Measurements from ENCODE around the gene KCND2.

Gene KCND2

DNA sequence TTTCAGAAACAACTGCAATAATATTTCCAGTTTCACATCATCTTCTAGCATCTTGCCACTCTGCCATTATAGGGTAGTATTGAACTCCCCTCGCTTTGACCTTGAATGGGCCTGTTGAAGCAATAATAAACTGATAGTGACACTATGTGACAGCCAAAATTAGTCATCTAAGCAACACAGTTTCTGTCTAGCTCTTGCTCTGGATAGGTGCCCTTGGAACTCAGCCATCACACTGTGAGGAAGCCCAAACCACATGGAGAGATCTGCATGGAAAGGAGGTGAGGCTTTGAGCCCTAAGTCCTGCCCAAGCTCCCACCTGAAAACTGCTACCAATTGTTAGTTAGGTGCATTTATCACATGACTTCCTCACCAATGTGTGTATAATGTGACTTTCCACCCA lies 18.1 kb upstream of the KCND2 start:
- no peak overlapping the region for H3K4me3 ChIP-seq (ENCODE audit: control insufficient read depth in 1 of 7, extremely low read depth in 1 of 7, insufficient read depth in 4 of 7, low read depth in 2 of 7, low read length in 6 of 7)
- H3K27ac ChIP-seq (ENCODE audit: insufficient read depth in 1 of 2, low read depth in 1 of 2, low read length in 2 of 2, poor library complexity in 1 of 2, severe bottlenecking in 2 of 2), result no peak overlapping the region
- peaks cover 0 to 4% (median 0%) of the 10 kb centered on the region in 5 experiments for H3K9me3 ChIP-seq (ENCODE audit: control extremely low read depth in 1 of 5, control insufficient read depth in 4 of 5, insufficient read depth in 2 of 5, low read depth in 1 of 5, low read length in 4 of 5)
- no peaks in the 10 kb centered on the region for H3K36me3 ChIP-seq (ENCODE audit: control insufficient read depth in 4 of 4, insufficient read depth in 4 of 4, low read length in 3 of 4)
- WGBS (ENCODE audit: insufficient coverage), result no CpG with 5 or more reads among the region's 1 CpG
- POLR2A ChIA-PET, result no interaction called here
- no peak for DNase-seq
- no peaks in the 10 kb centered on the region for H3K27me3 ChIP-seq (replicated peaks in 2 of 5; ENCODE audit: control insufficient read depth in 4 of 5, insufficient read depth in 5 of 5, low read length in 4 of 5)
- no peaks in the 10 kb centered on the region for H3K4me1 ChIP-seq (ENCODE audit: control extremely low read depth in 1 of 4, control insufficient read depth in 4 of 4, insufficient read depth in 4 of 4, low read length in 3 of 4)
- CTCF ChIA-PET, result no interaction called here

DNA sequence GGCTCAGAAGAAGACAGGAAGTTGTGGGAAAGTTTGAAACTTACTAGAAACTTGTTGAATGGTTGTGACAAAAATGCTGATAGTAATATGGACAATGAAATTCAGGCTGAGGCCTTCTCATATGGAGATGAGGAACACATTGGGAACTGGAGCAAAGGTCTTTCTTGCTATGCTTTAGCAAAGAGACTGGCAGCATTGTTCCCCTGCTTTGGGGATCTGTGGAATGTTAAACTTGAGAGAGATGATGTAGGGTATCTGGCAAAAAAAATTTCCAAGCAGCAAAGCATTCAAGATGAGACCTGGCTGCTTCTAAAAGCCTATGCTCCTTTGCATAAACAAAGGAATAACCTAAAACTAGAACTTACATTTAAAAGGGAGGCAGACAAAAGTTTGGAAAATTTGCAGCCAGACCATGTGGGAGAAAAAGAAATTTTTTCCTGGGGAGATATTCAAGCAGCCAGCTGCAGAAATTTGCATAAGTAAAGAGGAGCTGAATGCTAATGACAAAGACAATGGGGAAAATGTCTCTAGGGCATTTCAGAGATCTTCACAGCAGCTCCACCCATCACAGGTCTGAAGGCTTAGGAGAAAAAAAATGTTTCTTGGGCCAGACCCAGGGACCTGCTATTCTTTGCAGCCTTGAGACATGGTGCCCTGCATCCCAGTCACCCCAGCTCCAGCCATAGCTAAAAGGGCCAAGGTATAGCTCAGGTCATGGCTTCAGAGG lies 16.5 kb upstream of the KCND2 start:
- CTCF ChIA-PET, result no interaction called here
- H3K4me1 ChIP-seq (ENCODE audit: control extremely low read depth in 1 of 4, control insufficient read depth in 4 of 4, insufficient read depth in 4 of 4, low read length in 3 of 4), result no peaks in the 10 kb centered on the region
- POLR2A ChIA-PET, result no interaction called here
- H3K27ac ChIP-seq (ENCODE audit: insufficient read depth in 1 of 2, low read depth in 1 of 2, low read length in 2 of 2, poor library complexity in 1 of 2, severe bottlenecking in 2 of 2), result no peak overlapping the region
- H3K4me3 ChIP-seq (ENCODE audit: control insufficient read depth in 1 of 7, extremely low read depth in 1 of 7, insufficient read depth in 4 of 7, low read depth in 2 of 7, low read length in 6 of 7), result no peak overlapping the region
- peaks cover 0 to 4% (median 0%) of the 10 kb centered on the region in 5 experiments for H3K9me3 ChIP-seq (ENCODE audit: control extremely low read depth in 1 of 5, control insufficient read depth in 4 of 5, insufficient read depth in 2 of 5, low read depth in 1 of 5, low read length in 4 of 5)
- H3K27me3 ChIP-seq (replicated peaks in 2 of 5; ENCODE audit: control insufficient read depth in 4 of 5, insufficient read depth in 5 of 5, low read length in 4 of 5), result no peaks in the 10 kb centered on the region
- DNase-seq, result no peak
- H3K36me3 ChIP-seq (ENCODE audit: control insufficient read depth in 4 of 4, insufficient read depth in 4 of 4, low read length in 3 of 4), result no peaks in the 10 kb centered on the region

- H3K9me3 ChIP-seq (ENCODE audit: control extremely low read depth in 1 of 5, control insufficient read depth in 4 of 5, insufficient read depth in 2 of 5, low read depth in 1 of 5, low read length in 4 of 5), result peaks cover 0 to 4% (median 0%) of the 10 kb centered on the region in 5 experiments
- DNase-seq, result no peak
- H3K27ac ChIP-seq (ENCODE audit: insufficient read depth in 1 of 2, low read depth in 1 of 2, low read length in 2 of 2, poor library complexity in 1 of 2, severe bottlenecking in 2 of 2), result no peak overlapping the region
- ChIA-PET CTCF (no interaction called here), POLR2A (no interaction called here)
- H3K27me3 ChIP-seq (replicated peaks in 2 of 5; ENCODE audit: control insufficient read depth in 4 of 5, insufficient read depth in 5 of 5, low read length in 4 of 5), result no peaks in the 10 kb centered on the region
- no peak overlapping the region for H3K4me3 ChIP-seq (ENCODE audit: control insufficient read depth in 1 of 7, extremely low read depth in 1 of 7, insufficient read depth in 4 of 7, low read depth in 2 of 7, low read length in 6 of 7)
- no peaks in the 10 kb centered on the region for H3K4me1 ChIP-seq (ENCODE audit: control extremely low read depth in 1 of 4, control insufficient read depth in 4 of 4, insufficient read depth in 4 of 4, low read length in 3 of 4)
- no CpG with 5 or more reads among the region's 2 CpGs for WGBS (ENCODE audit: insufficient coverage)
- no peaks in the 10 kb centered on the region for H3K36me3 ChIP-seq (ENCODE audit: control insufficient read depth in 4 of 4, insufficient read depth in 4 of 4, low read length in 3 of 4)
These were observed 13.6 kb upstream of the KCND2 start for GRCh38 chr7:120259386-120259785.

DNA sequence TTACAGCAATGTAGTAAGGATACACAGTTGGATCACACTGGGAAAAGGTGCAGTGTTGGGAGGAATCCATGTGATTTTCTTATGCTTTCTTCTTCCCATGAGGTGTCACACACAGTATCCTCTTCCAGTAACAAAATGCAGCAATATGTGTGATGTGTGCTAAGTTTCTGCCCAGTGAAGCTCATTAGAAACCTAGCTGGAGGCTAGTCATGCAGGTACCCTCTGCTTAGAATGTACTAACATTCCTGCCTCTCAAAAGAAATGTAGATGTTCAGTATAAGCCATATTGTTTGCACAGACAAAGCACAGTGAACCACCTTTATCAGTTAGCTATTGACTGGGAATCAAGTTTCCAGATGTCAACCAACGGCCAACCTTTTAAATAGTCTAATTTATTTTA lies 12.9 kb upstream of the KCND2 start:
- H3K4me1 ChIP-seq (ENCODE audit: control extremely low read depth in 1 of 4, control insufficient read depth in 4 of 4, insufficient read depth in 4 of 4, low read length in 3 of 4), result no peaks in the 10 kb centered on the region
- DNase-seq, result no peak
- ChIA-PET CTCF (no interaction called here), POLR2A (no interaction called here)
- WGBS (ENCODE audit: insufficient coverage), result no CpG with 5 or more reads among the region's 1 CpG
- H3K9me3 ChIP-seq (ENCODE audit: control extremely low read depth in 1 of 5, control insufficient read depth in 4 of 5, insufficient read depth in 2 of 5, low read depth in 1 of 5, low read length in 4 of 5), result peaks cover 0 to 4% (median 0%) of the 10 kb centered on the region in 5 experiments
- H3K4me3 ChIP-seq (ENCODE audit: control insufficient read depth in 1 of 7, extremely low read depth in 1 of 7, insufficient read depth in 4 of 7, low read depth in 2 of 7, low read length in 6 of 7), result no peak overlapping the region
- H3K36me3 ChIP-seq (ENCODE audit: control insufficient read depth in 4 of 4, insufficient read depth in 4 of 4, low read length in 3 of 4), result no peaks in the 10 kb centered on the region
- no peak overlapping the region for H3K27ac ChIP-seq (ENCODE audit: insufficient read depth in 1 of 2, low read depth in 1 of 2, low read length in 2 of 2, poor library complexity in 1 of 2, severe bottlenecking in 2 of 2)
- H3K27me3 ChIP-seq (replicated peaks in 2 of 5; ENCODE audit: control insufficient read depth in 4 of 5, insufficient read depth in 5 of 5, low read length in 4 of 5), result no peaks in the 10 kb centered on the region

- CTCF ChIA-PET, result no interaction called here
- H3K27me3 ChIP-seq (replicated peaks in 2 of 5; ENCODE audit: control insufficient read depth in 4 of 5, insufficient read depth in 5 of 5, low read length in 4 of 5), result peaks cover 4 to 57% (median 21%) of the 10 kb centered on the region in 5 experiments
- H3K4me1 ChIP-seq (ENCODE audit: control extremely low read depth in 1 of 4, control insufficient read depth in 4 of 4, insufficient read depth in 4 of 4, low read length in 3 of 4), result peaks cover 0 to 17% (median 13%) of the 10 kb centered on the region in 4 experiments
- peak overlapping the region in 5 of 7 experiments; percentile 47 to 75 (median 63) for H3K4me3 ChIP-seq (ENCODE audit: control insufficient read depth in 1 of 7, extremely low read depth in 1 of 7, insufficient read depth in 4 of 7, low read depth in 2 of 7, low read length in 6 of 7)
- H3K9me3 ChIP-seq (ENCODE audit: control extremely low read depth in 1 of 5, control insufficient read depth in 4 of 5, insufficient read depth in 2 of 5, low read depth in 1 of 5, low read length in 4 of 5), result peaks cover 0 to 2% (median 0%) of the 10 kb centered on the region in 5 experiments
- WGBS (ENCODE audit: insufficient coverage), result 1% methylated on average over 8 of the region's 17 CpGs
- peak; percentile 26 to 53 (median 47) for DNase-seq
- POLR2A ChIA-PET, result no interaction called here
- no peak overlapping the region for H3K27ac ChIP-seq (ENCODE audit: insufficient read depth in 1 of 2, low read depth in 1 of 2, low read length in 2 of 2, poor library complexity in 1 of 2, severe bottlenecking in 2 of 2)
- H3K36me3 ChIP-seq (ENCODE audit: control insufficient read depth in 4 of 4, insufficient read depth in 4 of 4, low read length in 3 of 4), result no peaks in the 10 kb centered on the region
These were observed 714 bp upstream of the KCND2 start for GRCh38 chr7:120272261-120272660.

GRCh38 chr7:120273476-120273975 lies 551 bp downstream of the KCND2 start:
- Histone ChIP-seq H3K27me3 (replicated peaks in 2 of 5; ENCODE audit: control insufficient read depth in 4 of 5, insufficient read depth in 5 of 5, low read length in 4 of 5) (peaks cover 4 to 58% (median 21%) of the 10 kb centered on the region in 5 experiments), H3K27ac (ENCODE audit: insufficient read depth in 1 of 2, low read depth in 1 of 2, low read length in 2 of 2, poor library complexity in 1 of 2, severe bottlenecking in 2 of 2) (no peak overlapping the region), H3K9me3 (ENCODE audit: control extremely low read depth in 1 of 5, control insufficient read depth in 4 of 5, insufficient read depth in 2 of 5, low read depth in 1 of 5, low read length in 4 of 5) (peaks cover 0 to 2% (median 0%) of the 10 kb centered on the region in 5 experiments), H3K4me1 (ENCODE audit: control extremely low read depth in 1 of 4, control insufficient read depth in 4 of 4, insufficient read depth in 4 of 4, low read length in 3 of 4) (peaks cover 0 to 17% (median 13%) of the 10 kb centered on the region in 4 experiments), H3K4me3 (ENCODE audit: control insufficient read depth in 1 of 7, extremely low read depth in 1 of 7, insufficient read depth in 4 of 7, low read depth in 2 of 7, low read length in 6 of 7) (peak overlapping the region; percentile 27 to 74 (median 63)), H3K36me3 (ENCODE audit: control insufficient read depth in 4 of 4, insufficient read depth in 4 of 4, low read length in 3 of 4) (no peaks in the 10 kb centered on the region)
- WGBS (ENCODE audit: insufficient coverage), result under 1% methylated on average over 25 of the region's 38 CpGs
- CTCF ChIA-PET, result no interaction called here
- DNase-seq, result peak in 2 of 3 donors; percentile 41 to 46
- POLR2A ChIA-PET, result no interaction called here

- WGBS (ENCODE audit: insufficient coverage), result 95% methylated on average over 16 of the region's 16 CpGs
- Histone ChIP-seq H3K4me3 (ENCODE audit: control insufficient read depth in 1 of 7, extremely low read depth in 1 of 7, insufficient read depth in 4 of 7, low read depth in 2 of 7, low read length in 6 of 7) (no peak overlapping the region), H3K27me3 (replicated peaks in 2 of 5; ENCODE audit: control insufficient read depth in 4 of 5, insufficient read depth in 5 of 5, low read length in 4 of 5) (peaks cover 4 to 52% (median 21%) of the 10 kb centered on the region in 5 experiments), H3K9me3 (ENCODE audit: control extremely low read depth in 1 of 5, control insufficient read depth in 4 of 5, insufficient read depth in 2 of 5, low read depth in 1 of 5, low read length in 4 of 5) (peaks cover 0 to 2% (median 0%) of the 10 kb centered on the region in 5 experiments), H3K36me3 (ENCODE audit: control insufficient read depth in 4 of 4, insufficient read depth in 4 of 4, low read length in 3 of 4) (no peaks in the 10 kb centered on the region), H3K27ac (ENCODE audit: insufficient read depth in 1 of 2, low read depth in 1 of 2, low read length in 2 of 2, poor library complexity in 1 of 2, severe bottlenecking in 2 of 2) (no peak overlapping the region), H3K4me1 (ENCODE audit: control extremely low read depth in 1 of 4, control insufficient read depth in 4 of 4, insufficient read depth in 4 of 4, low read length in 3 of 4) (peaks cover 0 to 17% (median 13%) of the 10 kb centered on the region in 4 experiments)
- POLR2A ChIA-PET, result no interaction called here
- CTCF ChIA-PET, result no interaction called here
- DNase-seq, result no peak
These were observed 1.5 kb downstream of the KCND2 start for GRCh38 chr7:120274482-120274881.
